OCI-M1 (cell line): ENCODE results near the gene SYNE4.
"Not testable (repeated sequence)": the region's sequence is repeated elsewhere in the genome, so short reads cannot be mapped to it uniquely, and the experiment has no call there.

Experiments used
- DNase-seq: peaks from one replicate; lab custom pipeline; 2025; lab: John Stamatoyannopoulos, UW

The SYNE4 gene

DNA sequence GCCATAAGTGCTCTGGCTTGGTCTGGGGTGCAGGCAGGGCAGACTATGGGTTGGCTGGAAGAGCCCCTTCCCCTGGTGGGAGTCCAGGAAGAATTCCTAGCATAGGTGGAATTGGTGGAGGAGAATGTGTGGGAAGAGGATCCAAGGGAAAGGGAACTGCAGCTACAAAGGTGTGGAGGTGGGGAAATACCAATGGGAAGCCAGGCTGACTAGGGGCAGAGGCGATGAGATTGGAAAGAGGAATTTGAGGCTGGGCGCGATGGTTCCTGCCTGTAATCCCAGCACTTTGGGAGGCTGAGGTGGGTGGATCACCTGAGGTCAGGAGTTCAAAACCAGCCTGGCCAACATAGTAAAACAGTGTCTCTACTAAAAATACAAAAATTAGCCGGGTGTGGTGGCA, 18.5 kb downstream of the SYNE4 start:
- DNase-seq, result no peak

- no peak for DNase-seq
These were observed 19.8 kb downstream of the SYNE4 start for GRCh38 chr19:35988824-35989223.

DNA sequence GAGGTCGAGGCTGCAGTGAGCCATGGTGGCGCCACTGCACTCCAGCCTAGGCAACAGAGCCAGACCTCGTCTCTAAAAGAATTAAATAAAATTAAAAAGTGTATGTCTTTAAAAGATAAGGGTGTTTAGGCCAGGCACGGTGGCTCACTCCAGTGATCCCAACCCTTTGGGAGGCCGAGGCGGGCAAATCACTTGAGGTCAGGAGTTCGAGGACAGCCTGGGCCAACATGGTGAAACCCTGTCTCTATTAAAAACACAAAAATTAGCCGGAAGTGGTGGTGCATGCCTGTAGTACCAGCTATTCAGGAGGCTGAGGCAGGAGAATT, 21.1 kb downstream of the SYNE4 start:
- DNase-seq, result peak; percentile 36

- peak; percentile 52 for DNase-seq
These were observed 21.7 kb downstream of the SYNE4 start for GRCh38 chr19:35986664-35987570.

DNA sequence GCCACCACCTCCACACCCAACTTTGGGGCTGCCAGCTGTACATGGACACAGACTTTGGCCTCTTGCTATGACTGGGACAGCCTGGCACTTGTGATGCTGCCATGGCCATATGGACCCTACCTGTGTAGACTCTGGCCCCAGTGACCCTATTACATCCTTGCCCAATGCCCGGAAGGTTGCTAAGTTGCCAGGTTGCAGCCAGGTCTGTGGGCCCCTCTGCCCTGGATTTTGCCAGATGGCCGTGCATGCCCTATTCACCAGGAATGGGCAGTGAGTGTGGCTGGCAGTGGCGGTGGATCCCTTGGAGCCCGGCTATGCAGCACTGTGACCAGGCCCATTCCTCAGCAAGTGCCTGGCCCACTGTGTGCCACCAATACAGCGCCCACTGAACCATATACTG, 22.5 kb downstream of the SYNE4 start:
- DNase-seq, result no peak

GRCh38 chr19:35983177-35983576, 25.4 kb downstream of the SYNE4 start:
- no peak for DNase-seq

DNA sequence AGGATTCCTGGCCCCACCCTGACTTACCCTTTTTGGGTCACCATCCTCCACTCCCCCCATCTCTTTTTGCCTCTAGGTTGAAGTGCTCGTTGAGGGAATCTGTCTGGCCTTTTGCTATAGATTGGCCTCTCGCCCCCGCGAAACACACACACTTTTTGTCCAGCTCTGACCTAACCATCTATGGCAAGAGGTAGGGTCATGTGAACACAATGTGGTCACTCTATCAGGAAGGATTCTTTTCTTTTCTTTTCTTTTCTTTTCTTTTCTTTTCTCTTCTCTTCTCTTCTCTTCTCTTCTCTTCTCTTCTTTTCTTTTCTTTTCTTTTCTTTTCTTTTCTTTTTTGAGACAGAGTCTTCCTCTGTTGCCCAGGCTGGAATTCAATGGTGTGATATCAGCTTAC, 27.6 kb downstream of the SYNE4 start:
- not testable (repeated sequence) for DNase-seq

DNA sequence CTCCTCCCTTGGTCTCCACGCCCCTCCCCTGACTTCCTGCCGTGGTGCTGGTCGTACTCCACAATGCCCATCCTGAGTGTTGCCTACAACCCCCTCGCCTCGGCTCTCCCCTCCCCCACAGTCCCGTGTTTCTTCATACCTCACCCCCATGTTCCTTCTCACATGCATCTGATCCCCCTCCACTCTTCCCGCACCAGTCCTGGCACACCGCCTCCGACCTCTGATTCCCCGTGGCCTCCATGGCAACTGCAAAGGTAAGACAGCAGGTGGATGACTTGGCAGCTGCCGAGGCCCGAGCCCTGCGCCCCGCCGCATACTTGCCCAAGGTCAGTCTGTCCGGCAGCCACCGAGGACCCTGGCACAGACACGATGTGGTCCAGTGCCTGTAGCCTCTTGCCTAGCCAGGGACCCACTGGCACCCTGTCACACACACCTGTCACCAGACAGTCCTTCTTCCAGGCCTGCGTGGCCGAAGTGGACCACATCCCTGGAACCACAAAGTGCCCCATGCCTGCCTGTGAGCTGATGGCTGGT, 29.7 kb downstream of the SYNE4 start:
- DNase-seq, result no peak

GRCh38 chr19:35978271-35978670, 30.3 kb downstream of the SYNE4 start:
- no peak for DNase-seq

DNA sequence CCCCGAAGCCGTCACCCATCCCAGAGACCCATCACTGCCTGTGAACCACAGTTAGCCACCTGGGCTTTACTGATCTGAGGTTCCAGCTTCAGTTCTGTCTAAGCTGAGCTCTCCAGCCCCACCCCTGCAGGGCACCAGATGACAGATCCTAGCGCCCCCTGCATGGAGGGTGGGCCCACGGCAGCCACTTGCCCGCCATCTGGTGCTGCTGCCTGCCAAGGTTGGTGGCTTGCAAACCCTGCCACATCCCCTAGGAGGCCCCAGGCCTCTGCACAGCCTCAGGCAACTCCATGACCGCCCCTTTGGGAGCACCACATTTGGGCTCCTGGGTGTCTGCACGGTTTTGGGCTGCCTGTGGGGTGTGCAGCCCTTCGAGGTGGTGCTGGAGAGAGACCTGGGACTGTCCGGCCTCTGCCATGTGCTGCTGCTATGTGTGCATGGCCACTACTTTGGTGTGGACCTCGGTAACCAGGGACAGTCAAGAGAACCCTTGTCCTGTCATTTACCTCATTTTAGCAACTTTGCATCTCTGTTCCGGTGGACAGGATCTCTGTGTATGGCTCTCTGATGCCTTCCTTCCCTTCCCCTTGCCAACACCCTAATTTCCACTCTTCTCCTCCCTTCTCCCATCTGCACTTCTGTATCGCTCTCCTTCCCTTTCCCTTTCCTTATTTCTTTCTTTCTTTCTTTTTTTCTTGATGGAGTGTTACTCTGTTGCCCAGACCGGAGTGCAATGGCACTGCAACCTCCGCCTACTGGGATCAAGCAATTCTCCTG, 31.0 kb downstream of the SYNE4 start:
- peak; percentile 77 for DNase-seq

DNA sequence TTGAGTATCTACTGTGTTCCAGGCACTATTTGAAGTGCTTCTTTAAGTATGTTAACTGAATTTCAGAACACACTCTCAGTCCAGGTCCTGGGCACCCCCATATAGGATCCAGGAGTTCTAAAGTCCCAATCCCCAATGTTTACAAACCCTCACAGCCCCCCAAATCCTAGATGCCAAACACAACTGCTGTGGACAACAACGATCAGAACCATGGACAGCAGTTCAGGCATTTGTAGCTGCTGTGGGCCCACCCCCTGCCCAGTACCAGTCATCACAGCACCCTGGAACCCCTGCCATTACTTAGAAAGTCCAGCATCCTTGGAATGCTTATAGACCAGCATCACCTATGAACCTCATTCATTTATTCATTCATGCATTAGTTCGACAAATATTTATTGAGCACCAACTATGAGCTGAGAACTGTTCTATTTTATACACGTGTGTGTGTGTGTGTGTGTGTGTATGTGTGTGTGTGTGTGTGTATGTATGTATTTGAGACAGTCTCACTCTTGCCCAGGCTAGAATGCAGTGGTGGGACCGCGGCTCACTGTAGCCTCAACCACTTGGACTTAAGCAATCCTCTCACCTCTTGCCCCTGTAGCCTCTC, 32.9 kb downstream of the SYNE4 start:
- peak; percentile 48 for DNase-seq

GRCh38 chr19:35973487-35973886, 35.1 kb downstream of the SYNE4 start:
- DNase-seq, result peak; percentile 16

DNA sequence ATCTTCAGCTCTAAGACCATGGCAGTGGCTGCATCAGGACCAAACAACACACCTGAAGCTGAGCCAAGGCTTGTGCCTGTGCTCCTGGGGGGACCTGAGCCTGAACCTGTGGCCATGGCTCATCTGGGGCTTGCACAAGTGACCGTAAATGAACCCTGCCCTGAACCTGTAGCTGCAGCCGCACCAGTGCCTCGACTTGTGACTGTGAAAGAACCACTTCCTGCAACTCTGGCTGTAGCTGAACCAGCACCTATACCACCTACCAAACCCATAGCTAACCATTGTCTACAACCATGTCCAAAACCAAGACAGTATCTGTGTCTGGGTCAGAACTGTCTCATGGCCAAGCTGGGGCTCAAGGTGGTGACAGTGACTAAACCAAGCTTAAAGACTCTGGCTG, 41.8 kb downstream of the SYNE4 start:
- DNase-seq, result no peak

DNA sequence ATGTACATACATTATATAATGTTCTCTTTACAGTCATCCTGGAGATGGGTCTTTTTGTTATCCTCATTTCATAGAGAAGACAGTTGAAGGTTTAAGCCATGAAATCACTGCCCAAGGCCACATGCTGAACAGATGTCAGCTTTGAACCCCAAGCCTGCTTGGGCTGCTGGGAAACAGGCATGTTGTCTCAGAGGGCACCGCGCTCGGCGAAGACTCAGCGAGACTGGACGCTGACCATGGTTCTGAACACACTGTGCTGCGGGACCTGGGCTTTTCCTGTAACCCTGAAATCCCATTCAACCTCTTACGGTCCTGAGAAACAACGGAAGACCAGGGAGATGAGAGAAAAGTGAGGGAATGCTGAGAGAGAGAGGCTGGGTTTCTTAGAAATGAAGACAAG, 45.1 kb downstream of the SYNE4 start:
- DNase-seq, result peak; percentile 18

DNA sequence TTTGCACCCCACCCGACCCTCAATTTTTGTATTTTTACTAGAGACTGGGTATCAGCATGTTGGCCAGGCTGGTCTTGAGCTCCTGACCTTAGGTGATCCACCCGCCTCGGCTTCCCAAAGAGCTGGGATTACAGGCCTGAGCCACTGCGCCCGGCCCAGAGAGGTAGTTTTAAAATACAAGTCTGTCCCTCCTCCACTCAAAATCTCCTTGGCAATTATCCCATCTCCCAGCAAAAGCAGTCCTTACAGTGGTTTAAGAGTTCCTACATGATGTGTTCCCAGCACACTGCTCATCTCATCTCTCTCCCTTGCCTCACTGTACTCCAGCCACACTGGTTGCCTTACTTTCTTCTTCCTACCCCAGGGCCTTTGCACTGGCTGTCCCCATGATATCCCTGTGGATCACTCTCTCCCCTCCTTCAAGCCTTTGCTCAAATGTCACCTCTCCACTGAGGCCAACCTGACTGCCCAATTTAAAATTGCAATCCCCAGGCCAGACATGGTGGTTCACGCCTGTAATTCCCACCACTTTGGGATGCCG, 48.1 kb downstream of the SYNE4 start:
- DNase-seq, result no peak

DNA sequence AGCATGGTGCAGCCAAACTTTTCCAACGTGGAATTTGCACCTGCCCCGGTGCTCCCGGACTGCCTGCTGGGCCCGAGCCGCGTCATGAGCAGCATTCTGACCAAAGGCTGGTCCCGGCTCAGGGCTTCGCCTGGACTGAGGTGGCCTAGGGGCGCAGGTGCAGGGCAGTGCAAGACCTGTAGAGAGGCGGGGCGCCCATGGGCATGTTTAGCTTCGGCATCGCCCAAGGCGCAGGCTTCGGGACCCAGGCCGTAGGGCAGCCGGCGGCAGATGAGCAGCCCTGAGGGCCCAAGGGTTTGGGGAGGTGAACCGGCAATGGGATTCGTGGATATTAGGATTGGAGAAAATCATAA, 48.7 kb downstream of the SYNE4 start:
- DNase-seq, result no peak

GRCh38 chr19:35959040-35959967, 49.3 kb downstream of the SYNE4 start:
- DNase-seq, result no peak

GRCh38 chr19:35958660-35959039, 50.0 kb downstream of the SYNE4 start:
- no peak for DNase-seq

DNA sequence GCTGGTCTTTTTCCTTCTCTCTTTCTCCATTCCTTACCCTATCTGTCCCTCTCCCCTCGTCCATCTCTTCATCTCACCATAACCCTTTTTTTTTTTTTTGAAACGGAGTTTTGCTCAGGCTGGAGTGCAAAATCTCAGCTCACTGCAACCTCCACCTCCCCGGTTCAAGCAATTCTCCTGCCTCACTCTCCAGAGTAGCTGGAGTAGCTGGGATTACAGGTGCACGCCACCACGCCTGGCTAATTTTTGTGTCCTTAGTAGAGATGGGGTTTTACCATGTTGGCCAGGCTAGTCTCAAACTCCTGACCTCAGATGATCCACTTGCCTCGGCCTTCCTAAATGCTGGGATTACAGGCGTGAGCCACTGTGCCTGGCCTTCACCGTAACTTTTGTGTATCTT, 51.2 kb downstream of the SYNE4 start:
- DNase-seq, result not testable (repeated sequence)

DNA sequence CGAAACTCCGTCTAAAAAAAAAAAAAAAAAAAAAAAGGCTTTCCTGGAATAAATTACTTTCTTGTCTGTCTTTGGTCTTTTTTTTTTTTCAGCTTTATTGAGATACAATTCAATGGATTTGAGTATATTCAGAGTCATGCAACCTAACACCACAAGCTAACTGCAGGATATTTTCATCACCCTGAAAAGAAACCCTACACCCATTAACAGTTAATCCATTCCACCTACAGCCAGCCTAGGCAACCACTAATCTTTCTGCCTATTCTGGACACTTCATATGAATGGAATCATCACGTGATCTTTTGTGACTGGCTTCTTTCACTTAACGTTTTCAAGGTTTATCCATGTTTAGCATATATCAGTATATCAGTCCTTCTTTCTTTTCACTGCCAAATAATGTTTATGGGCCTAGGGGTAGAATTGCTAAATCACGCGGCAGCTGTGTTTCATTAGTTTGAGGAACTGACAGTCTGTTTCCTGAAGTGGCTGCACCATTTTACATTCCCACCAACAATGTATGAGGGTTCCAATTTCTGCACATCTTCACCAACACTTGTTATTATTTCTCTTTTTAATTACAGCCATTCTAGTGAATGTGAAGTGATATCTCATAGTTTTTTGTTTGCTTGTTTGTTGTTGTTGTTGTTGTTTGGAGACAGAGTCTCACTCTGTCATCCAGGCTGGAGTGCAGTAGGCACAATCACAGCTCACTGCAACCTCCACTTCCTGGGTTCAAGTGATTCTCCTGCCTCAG, 52.6 kb downstream of the SYNE4 start:
- no peak for DNase-seq
